Body of pancreas (tissue), 4 donors: ENCODE measurements around the gene PHC2.

Source experiments
- CTCF ChIP-seq, 7 experiments: fragments of 450-650 bp in 4 of 7; fragments of 200-600 bp in 3 of 7; sonication (generic) in 3 of 7; IDR thresholded peaks; one replicate each; pipeline ENCODE4 v1.5.1; 2016 to 2019; ENCODE audit warnings: antibody characterized with exemption in 7 of 7
- POLR2A ChIP-seq, 3 donors: fragments of 450-650 bp; IDR thresholded peaks; one replicate each; pipeline ENCODE4 v1.6.1; 2016; ENCODE audit warnings: antibody characterized with exemption in 3 of 3, mild to moderate bottlenecking in 2 of 3

GRCh38 chr1:33459691-33460090, 28.8 kb upstream of the PHC2 start:
- TF ChIP-seq POLR2A (IDR thresholded peaks at IDR 0.05) (no peak), CTCF (IDR thresholded peaks at IDR 0.05) (no peak)
